Caco-2 (cell line): Measurements from ENCODE around the gene PCGF1. TPM values are rescaled to one million over a fixed set of nuclear protein-coding genes. Genes with fewer than 3 reads are reported as not detected.

Experiments
- BruUV-seq: library from RNA; stranded (reverse); fragments of 400-500 nt; replicated peaks from 2 replicates; lab custom pipeline; 2021; lab: Mats Ljungman, UMichigan
- CTCF ChIA-PET: fragments of 300-600 bp; sonication (Branson Sonifier 250); formaldehyde crosslinking; loops from one replicate; lab custom pipeline; 2022; ENCODE audit warnings: antibody characterized with exemption; lab: Charles Lee
- POLR2A ChIA-PET: fragments of 300-600 bp; sonication (Branson Sonifier 250); formaldehyde crosslinking; loops from one replicate; lab custom pipeline; 2022; ENCODE audit warnings: antibody characterized with exemption; lab: Charles Lee
- DNase-seq, 2 experiments: peaks; one replicate each; pipeline versions ENCODE4 v3.0.0 to v3.0.0-alpha.2; 2020 to 2022
- H3K27me3 ChIP-seq: replicated peaks from 2 replicates; pipeline ENCODE4 v1.6.0; 2011; ENCODE audit warnings: low read length; ENCODE audit not compliant: control insufficient read depth, insufficient read depth
- H3K36me3 ChIP-seq: 2 replicates; pipeline ENCODE4 v1.5.1; 2011; ENCODE audit warnings: low read length; ENCODE audit not compliant: control insufficient read depth, insufficient read depth
- H3K4me1 ChIP-seq: fragments of 250-450 bp; sonication (Bioruptor Pico); 2 replicates; pipeline ENCODE4 v1.5.1; 2020; ENCODE audit warnings: mild to moderate bottlenecking
- H3K4me3 ChIP-seq: 2 replicates; pipeline ENCODE4 v1.5.1; 2011; ENCODE audit warnings: low read depth, mild to moderate bottlenecking, control low read depth, low read length
- H3K9me3 ChIP-seq: fragments of 250-450 bp; sonication (Bioruptor Pico); 2 replicates; pipeline ENCODE4 v1.5.1; 2020; ENCODE audit warnings: mild to moderate bottlenecking, moderate library complexity
- H3K27ac Mint-ChIP-seq: one replicate; pipeline ENCODE4 v1.8.0; 2022; ENCODE audit warnings: mixed read lengths; ENCODE audit not compliant: unreplicated experiment
- H3K27me3 Mint-ChIP-seq: one replicate; pipeline ENCODE4 v1.8.0; 2022; ENCODE audit warnings: mixed read lengths; ENCODE audit not compliant: insufficient read depth, unreplicated experiment
- H3K36me3 Mint-ChIP-seq: one replicate; pipeline ENCODE4 v1.8.0; 2022; ENCODE audit warnings: mild to moderate bottlenecking, mixed read lengths; ENCODE audit not compliant: insufficient read depth, unreplicated experiment
- H3K4me1 Mint-ChIP-seq: one replicate; pipeline ENCODE4 v1.8.0; 2022; ENCODE audit warnings: low read depth, mixed read lengths; ENCODE audit not compliant: unreplicated experiment
- H3K4me3 Mint-ChIP-seq: one replicate; pipeline ENCODE4 v1.8.0; 2022; ENCODE audit warnings: mild to moderate bottlenecking, moderate library complexity, mixed read lengths; ENCODE audit not compliant: unreplicated experiment
- H3K9me3 Mint-ChIP-seq: one replicate; pipeline ENCODE4 v1.8.0; 2022; ENCODE audit warnings: mixed read lengths; ENCODE audit not compliant: unreplicated experiment
- CTCF ChIP-seq, 2 experiments: fragments of 200-600 bp in 1 of 2; IDR thresholded peaks; 1 replicate in 1 of 2; 2 replicates in 1 of 2; pipeline versions ENCODE4 v1.5.1 to v1.8.0; 2011 to 2022; ENCODE audit warnings: antibody characterized with exemption in 1 of 2, control low read depth in 1 of 2, inconsistent platforms in 1 of 2, low read depth in 1 of 2, low read length in 1 of 2, mild to moderate bottlenecking in 1 of 2, moderate library complexity in 1 of 2; ENCODE audit not compliant: insufficient read depth in 1 of 2, severe bottlenecking in 1 of 2, unreplicated experiment in 1 of 2
- intact Hi-C: fragments of 100-400 bp; cut with micrococcal nuclease; formaldehyde crosslinking; loops from one replicate; pipeline ENCODE4 v1.10.0; 2022; ENCODE audit not compliant: unreplicated experiment
- total RNA-seq: library from RNA; stranded (reverse); gene quantifications from 2 replicates; pipeline ENCODE4 v1.2.3, GENCODE V29; 2022

PCGF1 gene
- total RNA-seq, 1 experiment from 2014 or later = 29.7 TPM

- peak overlapping the region; percentile 65 for H3K4me3 ChIP-seq
- ChIA-PET CTCF (interaction anchor here (0.7 to 1.3 kb wide), 3 partner anchors 10 to 35 kb away, joined by 3 read pairs; partner anchors contain the start of gene MOGS), POLR2A (interaction anchor here (1.0 to 5.2 kb wide), 2 partner anchors 11 to 18 kb away, joined by 3 to 17 read pairs; no protein-coding TSS in a partner anchor)
- Mint-ChIP-seq H3K4me1 (peaks cover 24% of the 10 kb centered on the region), H3K9me3 (no peaks in the 10 kb centered on the region), H3K4me3 (peak overlapping the region; percentile 96), H3K36me3 (peaks cover 45% of the 10 kb centered on the region), H3K27ac (peak overlapping the region; percentile 46), H3K27me3 (no peaks in the 10 kb centered on the region)
- intact Hi-C loops = loop anchor here (1.0 kb wide), 1 partner anchor 17 kb away; the partner anchor contains the start of gene TTC31
- TF ChIP-seq CTCF (IDR thresholded peaks at IDR 0.05; ENCODE audit: insufficient read depth in 1 of 2, low read depth in 1 of 2, low read length in 1 of 2, severe bottlenecking in 1 of 2, unreplicated experiment in 1 of 2) = no peak
- DNase-seq = no peak
- H3K36me3 ChIP-seq = peaks cover 1% of the 10 kb centered on the region; the same call in 1 of the 2 replicates
- BruUV-seq = no TSS peak
- H3K27me3 ChIP-seq = no peaks in the 10 kb centered on the region
- peaks cover 50% of the 10 kb centered on the region for H3K4me1 ChIP-seq
- no peaks in the 10 kb centered on the region for H3K9me3 ChIP-seq
Observed at GRCh38 chr2:74499940-74500577, 7.4 kb downstream of the PCGF1 start.

GRCh38 chr2:74499267-74499939 is 8.1 kb downstream of the PCGF1 start, which contains the start of gene LBX2:
TSS of gene LBX2 (minus strand) at chr2:74499603. CDS start at chr2:74499537, 66 bp downstream.
- H3K4me3 Mint-ChIP-seq = peak within 1 kb of the TSS; percentile 96
- Histone ChIP-seq H3K36me3 (peaks cover 1% of the 10 kb centered on the region; the same call in 1 of the 2 replicates), H3K4me3 (peak within 1 kb of the TSS; percentile 65), H3K9me3 (no peaks in the 10 kb centered on the region), H3K27me3 (no peaks in the 10 kb centered on the region), H3K4me1 (peaks cover 50% of the 10 kb centered on the region)
- intact Hi-C loops = loop anchor here (1.0 kb wide), 1 partner anchor 16 kb away; the partner anchor contains the start of gene TTC31
- POLR2A ChIA-PET = interaction anchor here (1.0 to 5.2 kb wide), 2 partner anchors 10 to 17 kb away, joined by 3 to 17 read pairs; no protein-coding TSS in a partner anchor
- BruUV-seq = no TSS peak
- peaks cover 39% of the 10 kb centered on the region for H3K36me3 Mint-ChIP-seq
- H3K27ac Mint-ChIP-seq = peak within 1 kb of the TSS; percentile 46
- no peaks in the 10 kb centered on the region for H3K27me3 Mint-ChIP-seq
- peak in 1 of 2 experiments; percentile 70 for DNase-seq
- H3K4me1 Mint-ChIP-seq = peaks cover 17% of the 10 kb centered on the region
- no peak for TF ChIP-seq CTCF (IDR thresholded peaks at IDR 0.05; ENCODE audit: insufficient read depth in 1 of 2, low read depth in 1 of 2, low read length in 1 of 2, severe bottlenecking in 1 of 2, unreplicated experiment in 1 of 2)
- H3K9me3 Mint-ChIP-seq = no peaks in the 10 kb centered on the region
- CTCF ChIA-PET = interaction anchor here (1.1 to 1.3 kb wide), 2 partner anchors 10 to 19 kb away, joined by 3 read pairs; no protein-coding TSS in a partner anchor
